Fibroblast of peridontal ligament (primary cell): ENCODE results near the gene PACSIN1.
A peak's percentile ranks its signal among the peaks of the same experiment; 100 is the strongest.
"Not testable (repeated sequence)": the region's sequence is repeated elsewhere in the genome, so short reads cannot be mapped to it uniquely, and the experiment has no call there.

Experiments used
- DNase-seq: peaks from one replicate; pipeline ENCODE4 v3.0.0-alpha.2; 2010; ENCODE audit errors: extremely low read depth

PACSIN1 gene

GRCh38 chr6:34457742-34458735 is 7.8 kb upstream of the PACSIN1 start:
- no peak for DNase-seq

GRCh38 chr6:34459899-34460593 is 5.8 kb upstream of the PACSIN1 start:
- DNase-seq: peak; percentile 59

GRCh38 chr6:34460796-34461507 is 4.9 kb upstream of the PACSIN1 start:
- DNase-seq: no peak

- DNase-seq: no peak
These were observed 3.9 kb upstream of the PACSIN1 start for GRCh38 chr6:34462010-34462409.

GRCh38 chr6:34462551-34462971 is 3.3 kb upstream of the PACSIN1 start:
- DNase-seq: no peak

- DNase-seq: no peak
These were observed 2.6 kb upstream of the PACSIN1 start for GRCh38 chr6:34463299-34463698.

GRCh38 chr6:34463849-34464248 is 2.0 kb upstream of the PACSIN1 start:
- DNase-seq: no peak

- no peak for DNase-seq
These were observed 638 bp downstream of the PACSIN1 start for GRCh38 chr6:34466242-34467185.

GRCh38 chr6:34468378-34468892 is 2.6 kb downstream of the PACSIN1 start:
- DNase-seq: no peak

- DNase-seq: no peak
These were observed 3.6 kb downstream of the PACSIN1 start for GRCh38 chr6:34469499-34469898.

- no peak for DNase-seq
These were observed 6.5 kb downstream of the PACSIN1 start for GRCh38 chr6:34472425-34472824.

GRCh38 chr6:34473967-34474366 is 8.1 kb downstream of the PACSIN1 start:
- no peak for DNase-seq

- DNase-seq: no peak
These were observed 8.9 kb downstream of the PACSIN1 start for GRCh38 chr6:34474754-34475153.

GRCh38 chr6:34475238-34475682 is 9.4 kb downstream of the PACSIN1 start:
- DNase-seq: no peak

GRCh38 chr6:34475767-34476328 is 10.0 kb downstream of the PACSIN1 start:
- DNase-seq: no peak

GRCh38 chr6:34476447-34476846 is 10.6 kb downstream of the PACSIN1 start:
- no peak for DNase-seq

- no peak for DNase-seq
These were observed 11.0 kb downstream of the PACSIN1 start for GRCh38 chr6:34476921-34477320.

- DNase-seq: no peak
These were observed 12.9 kb downstream of the PACSIN1 start for GRCh38 chr6:34478796-34479195.

GRCh38 chr6:34483781-34484180 is 17.9 kb downstream of the PACSIN1 start:
- not testable (repeated sequence) for DNase-seq

GRCh38 chr6:34484391-34484790 is 18.5 kb downstream of the PACSIN1 start:
- no peak for DNase-seq
